Left lobe of liver (tissue), 2 donors: Measurements from ENCODE around the gene PTPN13. TPM values are rescaled to one million over a fixed set of nuclear protein-coding genes. Genes with fewer than 3 reads are reported as not detected.
"Not testable (repeated sequence)": the region's sequence is repeated elsewhere in the genome, so short reads cannot be mapped to it uniquely, and the experiment has no call there.

Experiments used
- ATAC-seq: fragments of 200-7000 bp; cut with Tn5 transposase; one replicate; pipeline ENCODE4 v1.9.1; 2020; ENCODE audit warnings: mild to moderate bottlenecking, moderate library complexity
- DNase-seq: peaks from one replicate; pipeline ENCODE4 v3.0.0-alpha.2; 2020; ENCODE audit warnings: low spot score
- total RNA-seq: library from RNA; stranded (reverse); gene quantifications from one replicate; pipeline ENCODE4 v1.2.1, GENCODE V29; 2021
- donor health status: DM: no; HTN: no; CAD: no; lungs with moderate emphysema.
- donor health status: DM: no; HTN: yes; CAD: no.

Gene PTPN13
- total RNA-seq, 1 donor from 2014 or later: 1.4 TPM

DNA sequence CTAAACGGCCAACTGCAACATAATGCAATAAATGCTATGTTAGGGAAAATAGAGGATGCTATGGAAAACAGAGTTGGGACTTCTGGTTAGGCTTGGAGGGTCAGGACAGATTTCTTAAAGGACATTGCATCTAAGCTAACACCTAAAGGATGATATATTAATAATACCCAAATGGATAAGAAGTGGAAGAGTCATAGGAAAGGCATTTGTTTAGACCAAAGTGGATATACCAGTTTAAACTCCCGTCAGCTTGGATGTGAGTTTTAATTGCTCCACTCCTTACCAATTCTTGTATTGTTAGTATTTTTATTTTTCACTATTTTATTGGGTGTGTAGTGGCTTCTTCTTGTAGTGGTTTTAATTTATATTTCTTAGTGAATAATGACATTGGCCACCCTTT lies 93.9 kb downstream of the PTPN13 start:
- no peak for ATAC-seq
- no peak for DNase-seq

DNA sequence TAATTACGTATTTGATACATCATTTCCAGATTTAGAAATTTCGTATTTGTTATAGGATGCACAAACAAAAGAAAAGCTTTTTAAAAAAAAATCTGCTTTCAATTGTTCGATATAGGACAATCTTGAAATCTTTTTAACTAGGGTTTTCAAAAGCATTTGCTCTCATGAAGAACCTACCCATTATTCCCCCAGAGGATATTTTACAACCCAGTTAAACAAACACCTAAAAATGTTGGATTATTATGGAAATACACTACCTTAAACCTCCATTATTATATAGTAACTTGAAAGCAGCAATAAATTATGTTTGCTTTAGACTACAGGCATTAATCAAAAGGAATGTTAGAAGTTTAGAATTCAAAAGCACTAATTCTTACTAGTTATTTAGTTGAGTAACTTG lies 110.5 kb downstream of the PTPN13 start:
- DNase-seq (no peak), ATAC-seq (no peak)

DNA sequence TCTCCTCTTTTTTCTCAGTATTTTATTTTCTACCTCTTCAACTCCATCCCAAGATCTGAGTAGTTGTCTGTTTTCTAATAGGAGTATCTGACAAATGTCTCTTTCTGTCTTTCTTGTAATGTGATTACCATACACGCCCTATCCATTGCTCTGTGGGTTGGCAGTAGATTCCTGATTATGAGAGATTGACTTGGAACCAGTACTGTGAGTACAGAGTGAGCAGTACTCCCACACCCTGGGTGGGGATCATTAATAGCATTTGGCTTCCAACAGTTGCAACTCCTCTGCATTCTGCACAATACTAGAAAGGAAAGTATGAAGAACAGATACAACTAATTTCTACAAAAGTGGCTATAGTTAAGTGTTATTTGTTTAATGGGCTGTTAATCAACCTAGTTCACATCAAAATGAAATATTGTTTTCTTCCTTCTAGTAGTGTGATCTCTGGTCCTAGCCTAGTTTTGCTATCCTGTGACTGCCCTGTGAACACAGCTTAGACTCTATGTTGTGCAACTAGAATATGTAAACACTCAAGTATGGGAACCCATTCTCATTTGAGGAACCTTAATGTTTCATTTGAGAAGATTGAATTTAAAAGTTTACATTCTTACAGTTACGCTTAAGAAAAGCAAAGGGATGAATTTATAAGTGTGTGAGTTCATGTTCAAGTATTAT lies 112.9 kb downstream of the PTPN13 start:
- ATAC-seq (no peak), DNase-seq (no peak)

DNA sequence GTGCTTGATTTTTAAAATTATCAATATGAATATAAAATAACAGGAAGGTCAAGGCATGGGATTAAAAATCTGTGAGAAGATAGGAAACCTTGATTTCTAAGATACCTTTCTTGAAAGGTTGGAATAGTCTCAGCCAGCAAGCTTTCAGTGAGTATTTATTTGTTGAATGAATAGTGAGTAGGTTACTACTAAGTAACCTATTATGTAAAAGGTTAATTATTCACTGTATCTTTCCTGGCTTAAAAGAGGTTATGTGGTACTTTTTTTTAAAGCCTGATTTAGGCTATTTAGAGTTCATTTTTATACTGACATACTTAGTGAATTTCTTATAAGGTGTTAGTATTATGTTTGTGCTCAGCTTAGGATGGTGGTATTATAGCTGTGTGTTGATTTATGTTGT lies 123.5 kb downstream of the PTPN13 start:
- ATAC-seq: peak; percentile 51
- no peak for DNase-seq

- ATAC-seq (no peak), DNase-seq (no peak)
These were observed 124.0 kb downstream of the PTPN13 start for GRCh38 chr4:86718152-86718551.

DNA sequence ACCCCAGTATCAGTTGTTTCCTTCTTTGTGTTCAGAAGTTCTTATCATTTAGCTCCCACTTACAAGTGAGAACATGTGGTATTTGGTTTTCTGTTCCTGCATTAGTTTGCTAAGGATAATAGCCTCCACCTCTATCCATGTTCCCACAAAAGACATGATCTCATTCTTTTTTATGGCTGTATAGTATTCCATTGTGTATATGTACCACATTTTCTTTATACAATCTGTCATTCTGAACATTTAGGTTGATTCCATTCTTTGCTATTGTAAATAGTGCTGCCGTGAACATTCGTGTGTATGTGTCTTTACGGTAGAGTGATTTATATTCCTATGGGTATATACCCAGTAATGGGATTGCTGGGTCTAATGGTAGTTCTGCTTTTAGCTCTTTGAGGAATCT lies 125.0 kb downstream of the PTPN13 start:
- not testable (repeated sequence) for DNase-seq, ATAC-seq

GRCh38 chr4:86720508-86721068 lies 126.5 kb downstream of the PTPN13 start:
- DNase-seq (no peak), ATAC-seq (no peak)

GRCh38 chr4:86721412-86721811 lies 127.3 kb downstream of the PTPN13 start:
- DNase-seq (no peak), ATAC-seq (no peak)

DNA sequence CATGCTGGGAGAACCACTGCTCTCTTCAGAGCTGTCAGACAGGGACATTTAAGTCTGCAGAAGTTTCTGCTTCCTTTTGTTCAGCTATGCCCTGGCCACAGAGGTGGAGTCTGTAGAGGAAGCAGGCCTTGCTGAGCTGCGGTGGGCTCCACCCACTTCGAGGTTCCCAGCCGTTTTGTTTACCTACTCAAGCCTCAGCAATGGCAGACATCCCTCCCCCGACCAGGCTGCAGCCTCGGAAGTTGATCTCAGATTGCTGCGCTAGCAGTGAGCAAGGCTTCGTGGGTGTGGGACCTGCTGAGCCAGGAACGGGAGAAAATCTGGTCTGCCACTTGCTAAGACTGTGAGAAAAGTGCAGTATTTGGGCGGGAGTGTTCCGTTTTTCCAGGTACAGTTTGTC lies 136.2 kb downstream of the PTPN13 start:
- no peak for DNase-seq
- ATAC-seq: no peak

DNA sequence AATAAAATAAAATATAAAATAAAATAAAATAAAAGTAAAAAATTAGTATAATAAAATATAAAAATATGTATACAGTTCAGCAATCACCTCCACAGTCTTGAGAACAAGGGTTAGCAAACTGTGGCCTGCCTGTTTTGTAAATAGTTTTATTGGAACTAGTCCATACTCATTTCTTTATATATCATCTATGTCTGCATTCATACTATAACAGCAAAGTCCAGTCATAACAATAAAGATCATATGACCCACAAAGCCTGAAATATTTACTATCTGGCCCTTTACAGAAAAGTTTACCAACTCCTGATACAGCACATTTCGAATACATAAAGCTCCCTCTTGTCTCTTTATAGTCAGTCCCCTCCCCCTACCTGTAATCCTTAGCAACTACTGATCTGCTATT lies 143.1 kb downstream of the PTPN13 start:
- DNase-seq (no peak), ATAC-seq (no peak)

DNA sequence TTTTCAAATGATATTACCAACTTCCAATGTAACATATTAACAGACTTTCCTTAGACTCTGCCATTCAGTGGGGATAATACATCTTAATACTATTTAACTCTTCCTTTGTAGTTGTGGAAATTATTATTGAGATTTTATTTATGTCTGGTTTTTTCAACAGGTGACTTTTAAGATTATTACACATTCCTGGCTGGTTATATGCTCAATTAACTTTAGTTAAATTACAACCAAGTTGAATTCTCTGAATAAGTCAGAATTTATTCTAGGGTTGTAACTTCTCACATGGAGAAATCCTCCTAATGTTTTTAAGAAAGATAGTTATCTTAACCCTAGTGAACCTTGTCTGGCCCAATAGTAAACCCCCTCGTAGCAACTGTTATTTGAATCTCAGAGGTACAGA lies 147.7 kb downstream of the PTPN13 start:
- ATAC-seq (no peak), DNase-seq (no peak)

- DNase-seq: no peak
- no peak for ATAC-seq
These were observed 150.5 kb downstream of the PTPN13 start for GRCh38 chr4:86744570-86744969.

DNA sequence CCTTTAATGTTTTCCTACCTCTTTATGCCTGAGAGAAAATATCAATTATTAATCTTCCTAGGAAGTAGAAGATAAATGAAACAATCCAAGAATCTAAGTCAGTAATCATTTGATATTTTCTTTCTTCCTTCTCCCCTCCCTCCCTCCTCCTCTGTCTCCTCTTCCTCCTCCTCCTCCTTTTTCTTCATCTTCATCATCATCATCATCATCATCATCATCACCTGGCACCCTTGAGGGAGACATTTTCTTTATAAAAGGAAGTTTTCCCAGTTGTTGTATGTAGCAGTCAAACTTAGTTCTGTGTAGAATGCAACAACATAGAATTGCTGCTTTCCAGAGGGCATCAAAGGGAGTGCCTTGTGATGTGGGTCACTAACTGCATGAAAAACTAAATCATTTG lies 155.0 kb downstream of the PTPN13 start:
- DNase-seq (no peak), ATAC-seq (no peak)

DNA sequence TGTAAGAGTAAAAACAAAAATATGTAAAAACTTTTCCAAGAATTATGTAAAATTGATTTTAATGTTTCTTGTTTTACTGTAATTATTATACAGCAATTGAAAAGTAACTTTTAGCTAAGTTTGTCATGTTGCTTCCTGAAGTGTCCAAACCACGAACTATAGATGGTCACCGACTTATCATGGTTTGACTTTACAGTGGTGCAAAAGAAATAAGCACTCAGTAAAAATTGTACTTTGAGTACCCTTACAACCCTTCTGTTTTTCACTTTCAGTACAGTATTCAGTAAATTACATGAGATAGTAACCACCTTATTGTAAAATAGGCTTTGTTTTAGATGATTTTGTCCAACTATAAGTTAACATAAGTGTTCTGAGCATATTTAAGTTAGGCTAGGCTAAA lies 161.3 kb downstream of the PTPN13 start:
- no peak for DNase-seq
- ATAC-seq: no peak

DNA sequence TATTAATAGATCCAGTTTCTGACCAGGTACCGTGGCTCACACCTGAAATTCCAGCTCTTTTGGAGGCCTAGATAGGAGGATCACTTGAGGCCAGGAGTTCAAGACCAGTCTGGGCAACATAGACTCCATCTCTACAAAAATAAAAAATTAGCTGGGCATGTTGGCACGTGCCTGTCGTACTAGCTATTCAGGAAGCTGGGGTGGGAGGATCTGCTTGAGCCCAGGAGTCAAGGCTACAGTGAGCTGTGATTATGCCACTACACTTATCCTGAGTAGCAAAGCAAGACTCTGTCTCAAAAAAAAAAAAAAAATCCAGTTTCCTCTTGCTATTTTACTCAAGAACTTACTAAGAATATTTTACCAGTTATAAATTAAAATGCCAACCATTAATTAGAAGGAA lies 163.4 kb downstream of the PTPN13 start:
- DNase-seq: no peak
- ATAC-seq: no peak

GRCh38 chr4:86759298-86759697 lies 165.2 kb downstream of the PTPN13 start:
- no peak for DNase-seq

DNA sequence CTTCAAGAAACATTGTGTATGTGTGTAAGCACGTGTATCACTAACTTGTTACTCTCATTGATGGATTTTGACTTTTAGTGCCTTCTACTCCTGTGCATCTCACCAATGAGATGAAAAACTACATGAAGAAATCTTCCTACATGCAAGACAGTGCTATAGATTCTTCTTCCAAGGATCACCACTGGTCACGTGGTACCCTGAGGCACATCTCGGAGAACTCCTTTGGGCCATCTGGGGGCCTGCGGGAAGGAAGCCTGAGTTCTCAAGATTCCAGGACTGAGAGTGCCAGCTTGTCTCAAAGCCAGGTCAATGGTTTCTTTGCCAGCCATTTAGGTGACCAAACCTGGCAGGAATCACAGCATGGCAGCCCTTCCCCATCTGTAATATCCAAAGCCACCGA lies 168.5 kb downstream of the PTPN13 start:
- ATAC-seq (no peak), DNase-seq (no peak)

More at GRCh38 chr4:86759298-86759697, 165.2 kb downstream of the PTPN13 start:
- ATAC-seq: no peak

GRCh38 chr4:86769794-86770193 lies 175.7 kb downstream of the PTPN13 start:
- ATAC-seq (no peak), DNase-seq (no peak)

GRCh38 chr4:86771141-86771540 lies 177.0 kb downstream of the PTPN13 start:
- no peak for ATAC-seq
- DNase-seq: no peak

DNA sequence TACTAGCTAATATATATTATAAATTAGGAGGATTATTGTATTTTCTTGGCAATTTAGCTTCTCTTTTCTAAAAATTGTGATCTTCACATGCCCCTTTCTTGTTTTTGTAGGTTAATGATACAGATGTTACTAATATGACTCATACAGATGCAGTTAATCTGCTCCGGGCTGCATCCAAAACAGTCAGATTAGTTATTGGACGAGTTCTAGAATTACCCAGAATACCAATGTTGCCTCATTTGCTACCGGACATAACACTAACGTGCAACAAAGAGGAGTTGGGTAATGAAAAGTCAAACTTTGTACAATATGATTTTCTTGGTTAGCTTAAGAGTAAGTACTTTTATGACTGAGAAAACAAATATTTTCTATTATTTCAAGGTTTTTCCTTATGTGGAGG lies 180.9 kb downstream of the PTPN13 start:
- ATAC-seq (no peak), DNase-seq (no peak)

DNA sequence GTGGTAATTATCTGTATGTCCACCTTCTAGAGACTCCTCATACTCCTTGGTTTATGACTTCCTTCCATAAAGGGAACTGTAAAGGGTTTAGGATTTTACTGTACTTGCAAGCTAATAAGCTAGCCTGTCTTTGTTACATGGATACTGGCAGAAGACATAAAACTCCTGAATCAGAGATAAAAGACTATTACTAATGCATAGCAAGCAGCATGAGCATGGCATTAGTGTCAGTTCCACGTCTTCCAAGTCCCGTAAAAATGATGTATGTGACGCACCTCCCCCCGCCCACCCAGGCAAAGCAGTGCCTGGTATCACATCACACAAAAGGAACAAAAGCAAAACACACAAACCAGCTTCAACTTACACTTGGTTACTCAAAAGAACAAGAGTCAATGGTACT lies 184.1 kb downstream of the PTPN13 start:
- no peak for DNase-seq
- ATAC-seq: no peak

DNA sequence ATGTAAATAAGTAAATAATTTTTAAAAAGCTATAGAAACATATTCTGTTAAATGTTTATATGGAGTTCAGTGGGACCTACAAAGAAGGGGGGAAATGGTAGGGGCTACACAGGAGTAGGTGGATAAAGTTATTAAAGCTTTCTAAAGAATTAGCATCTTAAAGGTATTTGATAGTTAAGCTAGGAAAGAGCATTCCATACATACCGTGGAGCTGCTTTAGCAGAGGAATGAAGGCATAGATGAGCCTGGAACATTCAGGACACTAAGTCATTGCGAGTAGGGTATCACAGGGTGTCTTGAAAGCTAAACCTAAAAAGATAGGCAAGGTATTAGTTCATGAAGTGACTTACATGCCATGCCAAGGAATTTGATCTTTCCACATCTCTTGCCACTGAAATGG lies 194.7 kb downstream of the PTPN13 start:
- DNase-seq (no peak), ATAC-seq (no peak)

DNA sequence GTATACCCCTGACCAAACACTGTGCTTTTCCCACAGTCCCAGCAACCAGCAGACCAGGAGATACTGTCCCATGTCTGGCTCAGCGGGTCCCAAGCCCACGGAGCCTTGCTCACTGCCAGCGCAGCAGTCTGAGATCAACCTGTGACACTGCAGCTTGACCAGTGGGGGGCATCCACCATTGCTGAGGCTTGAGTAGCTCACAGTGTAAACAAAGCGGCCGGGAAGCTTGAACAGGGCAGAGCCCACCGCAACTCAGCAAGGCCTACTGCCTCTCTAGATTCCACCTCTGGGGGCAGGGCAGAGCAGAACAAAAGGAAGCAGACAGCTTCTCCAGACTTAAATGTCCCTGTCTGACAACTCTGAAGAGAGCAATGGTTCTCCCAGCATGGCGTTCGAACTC lies 197.0 kb downstream of the PTPN13 start:
- DNase-seq (no peak), ATAC-seq (no peak)
